ENCODE measurements around the gene FLOT1. TPM values are rescaled to one million over a fixed set of nuclear protein-coding genes. Genes with fewer than 3 reads are reported as not detected.

The FLOT1 gene
- total and polyA plus RNA-seq, 2 of the 13 experiments (the other 11 are each of a cell fraction or from before 2014, with no cell fraction given), result 82.3 to 130 TPM

GRCh38 chr6:30749554-30750378 is 7.3 kb upstream of the FLOT1 start (continued):
- TF ChIP-seq EP300 (IDR thresholded peaks at IDR 0.05; ENCODE audit: low read depth in 2 of 2, low read length in 2 of 2) (peak in 1 of 2 experiments; percentile 28; a peak in 1 of 4 replicates), EP300 (CRISPR knock-in tag; IDR thresholded peaks at IDR 0.05; ENCODE audit: borderline replicate concordance) (no peak), IKZF5 (CRISPR knock-in tag; IDR thresholded peaks at IDR 0.05) (0 out of 2 replicates have a peak, but pooled peaks have one; percentile 15), MATR3 (CRISPR knock-in tag; IDR thresholded peaks at IDR 0.05) (no peak), ZNF883 (CRISPR knock-in tag; IDR thresholded peaks at IDR 0.05; ENCODE audit: not compliant biosample characterization) (no peak), ELK4 (CRISPR knock-in tag; IDR thresholded peaks at IDR 0.05; ENCODE audit: borderline replicate concordance) (no peak), SALL2 (CRISPR knock-in tag; IDR thresholded peaks at IDR 0.05) (no peak), CCAR2 (optimal IDR thresholded peaks at IDR 0.05; ENCODE audit: low read depth, low read length) (no peak), MTF1 (CRISPR knock-in tag; IDR thresholded peaks at IDR 0.05) (no peak), HOXA5 (CRISPR knock-in tag; IDR thresholded peaks at IDR 0.05) (0 out of 2 replicates have a peak, but pooled peaks have one; percentile 10), ZNF350 (CRISPR knock-in tag; IDR thresholded peaks at IDR 0.05; ENCODE audit: borderline replicate concordance, low read depth) (no peak; the same call in 1 of the 2 replicates), SP5 (CRISPR knock-in tag; IDR thresholded peaks at IDR 0.05; ENCODE audit: borderline replicate concordance, low read depth) (no peak), RCOR2 (CRISPR knock-in tag; IDR thresholded peaks at IDR 0.05) (0 out of 2 replicates have a peak, but pooled peaks have one; percentile 45), SNAPC2 (CRISPR knock-in tag; IDR thresholded peaks at IDR 0.05) (0 out of 2 replicates have a peak, but pooled peaks have one; percentile 9), IKZF4 (CRISPR knock-in tag; IDR thresholded peaks at IDR 0.05; ENCODE audit: borderline replicate concordance, low read depth, not compliant biosample characterization) (no peak), FOXP4 (CRISPR knock-in tag; IDR thresholded peaks at IDR 0.05) (0 out of 2 replicates have a peak, but pooled peaks have one; percentile 12), KLF9 (CRISPR knock-in tag; IDR thresholded peaks at IDR 0.05; ENCODE audit: low read depth) (no peak)
- TF ChIP-seq, protein P1, sequence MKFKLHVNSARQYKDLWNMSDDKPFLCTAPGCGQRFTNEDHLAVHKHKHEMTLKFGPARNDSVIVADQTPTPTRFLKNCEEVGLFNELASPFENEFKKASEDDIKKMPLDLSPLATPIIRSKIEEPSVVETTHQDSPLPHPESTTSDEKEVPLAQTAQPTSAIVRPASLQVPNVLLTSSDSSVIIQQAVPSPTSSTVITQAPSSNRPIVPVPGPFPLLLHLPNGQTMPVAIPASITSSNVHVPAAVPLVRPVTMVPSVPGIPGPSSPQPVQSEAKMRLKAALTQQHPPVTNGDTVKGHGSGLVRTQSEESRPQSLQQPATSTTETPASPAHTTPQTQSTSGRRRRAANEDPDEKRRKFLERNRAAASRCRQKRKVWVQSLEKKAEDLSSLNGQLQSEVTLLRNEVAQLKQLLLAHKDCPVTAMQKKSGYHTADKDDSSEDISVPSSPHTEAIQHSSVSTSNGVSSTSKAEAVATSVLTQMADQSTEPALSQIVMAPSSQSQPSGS (CRISPR knock-in tag; IDR thresholded peaks at IDR 0.05), result no peak
